Gastroesophageal sphincter (tissue), 4 donors: ENCODE data around the gene ZNF385D. TPM values are rescaled to one million over a fixed set of nuclear protein-coding genes. Genes with fewer than 3 reads are reported as not detected.

ENCODE experiments used
- ATAC-seq: fragments of 150-250 bp; one replicate; pipeline ENCODE4 v1.9.1; 2016; ENCODE audit warnings: mild to moderate bottlenecking, moderate library complexity
- H3K27ac ChIP-seq, 4 donors: fragments of 200-600 bp; sonication (generic) in 3 of 4; 1 replicate in 3 of 4; 2 replicates in 1 of 4; pipeline ENCODE4 v1.5.1; 2016 to 2019
- H3K27me3 ChIP-seq: fragments of 200-600 bp; sonication (generic); one replicate; pipeline ENCODE4 v1.5.1; 2019
- H3K36me3 ChIP-seq, 2 donors: fragments of 200-600 bp; sonication (generic); one replicate each; pipeline ENCODE4 v1.5.1; 2019; ENCODE audit warnings: control low read depth in 1 of 2
- H3K4me1 ChIP-seq, 3 donors: fragments of 200-600 bp; sonication (generic); 1 replicate in 2 of 3; 2 replicates in 1 of 3; pipeline ENCODE4 v1.5.1; 2016 to 2019; ENCODE audit warnings: control low read depth in 2 of 3
- H3K4me3 ChIP-seq, 2 donors: fragments of 200-600 bp; sonication (generic); one replicate each; pipeline ENCODE4 v1.5.1; 2019; ENCODE audit warnings: mild to moderate bottlenecking in 1 of 2, moderate library complexity in 1 of 2
- H3K9me3 ChIP-seq, 3 donors: fragments of 200-600 bp; sonication (generic); one replicate each; pipeline ENCODE4 v1.5.1; 2017 to 2019; ENCODE audit warnings: control low read depth in 2 of 3
- CTCF ChIP-seq, 4 experiments: fragments of 200-600 bp in 2 of 4; fragments of 450-650 bp in 2 of 4; sonication (generic) in 1 of 4; IDR thresholded peaks; one replicate each; pipeline ENCODE4 v1.5.1; 2017 to 2019; ENCODE audit warnings: antibody characterized with exemption in 4 of 4, mild to moderate bottlenecking in 2 of 4, moderate library complexity in 2 of 4
- EP300 ChIP-seq: sonication (generic); formaldehyde crosslinking; IDR thresholded peaks from one replicate; pipeline ENCODE4 v1.6.1; 2017; ENCODE audit warnings: antibody characterized with exemption, mild to moderate bottlenecking
- POLR2A ChIP-seq, 2 donors: fragments of 450-650 bp; IDR thresholded peaks; one replicate each; pipeline ENCODE4 v1.6.1; 2017; ENCODE audit warnings: antibody characterized with exemption in 2 of 2, mild to moderate bottlenecking in 2 of 2, moderate library complexity in 1 of 2
- POLR2AphosphoS5 ChIP-seq: sonication (generic); formaldehyde crosslinking; IDR thresholded peaks from one replicate; pipeline ENCODE4 v1.6.1; 2017; ENCODE audit warnings: antibody characterized with exemption
- WGBS, 2 donors: methylation state at CpG; one replicate each; pipeline ENCODE4 v1.1.5; 2018; ENCODE audit warnings: low coverage in 1 of 2; 5-methylcytosine and 5-hydroxymethylcytosine counted together
- total RNA-seq, 4 donors: library from RNA; depleted of rRNA; stranded (reverse); fragments of >200 nt; gene quantifications; one replicate each; pipeline ENCODE4 v1.1.0, GENCODE V29; 2016

Gene ZNF385D
- total RNA-seq, 4 donors from 2014 or later = 8.1 to 17.9 (median 11.3) TPM

DNA sequence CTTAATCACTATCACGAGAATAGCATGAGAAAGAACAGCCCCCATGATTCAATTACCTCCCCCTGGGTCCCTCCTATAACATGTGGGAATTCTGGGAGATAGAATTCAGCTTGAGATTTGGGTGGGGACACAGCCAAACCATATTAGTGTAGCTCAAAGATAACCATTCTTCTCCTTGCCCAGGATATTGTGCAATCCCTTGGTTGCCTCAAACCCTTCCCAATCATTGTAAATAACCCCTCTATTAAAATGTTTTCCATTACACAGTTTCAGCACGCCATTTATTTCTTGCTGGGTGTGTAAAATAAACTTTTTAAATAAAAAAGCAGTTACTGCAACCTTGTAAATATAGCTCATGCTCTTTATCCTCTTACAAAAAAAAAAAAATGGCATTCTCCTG, 47.7 kb downstream of the ZNF385D start:
- H3K36me3 ChIP-seq = no peaks in the 10 kb centered on the region
- H3K9me3 ChIP-seq = no peaks in the 10 kb centered on the region
- no peak overlapping the region for H3K27ac ChIP-seq
- no peak for ATAC-seq
- no peaks in the 10 kb centered on the region for H3K27me3 ChIP-seq
- no peak overlapping the region for H3K4me3 ChIP-seq
- 90 to 100% methylated on average over 1 to 2 of the region's 2 CpGs for WGBS, 2 donors
- no peak for TF ChIP-seq POLR2AphosphoS5
- TF ChIP-seq POLR2A (IDR thresholded peaks at IDR 0.05) = no peak
- TF ChIP-seq CTCF (IDR thresholded peaks at IDR 0.05) = no peak
- no peak for TF ChIP-seq EP300
- peaks cover 0 to 30% (median 0%) of the 10 kb centered on the region in 3 donors for H3K4me1 ChIP-seq

DNA sequence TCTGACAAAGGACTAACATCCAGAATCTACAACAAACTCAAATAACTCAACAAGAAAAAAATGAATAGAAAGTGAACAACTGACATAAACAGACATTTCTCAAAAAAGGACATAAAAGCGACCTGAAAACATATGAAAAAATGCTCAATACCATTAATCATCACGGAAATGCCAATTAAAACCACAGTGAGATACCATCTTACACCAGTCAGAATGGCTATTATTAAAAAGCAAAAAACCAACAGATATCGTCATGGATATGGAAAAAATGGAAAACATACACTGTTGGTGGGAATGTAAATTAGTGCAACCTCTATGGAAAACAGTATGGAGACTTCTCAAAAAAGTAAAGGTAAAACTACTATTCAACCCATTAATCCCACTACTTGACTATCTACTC, 53.3 kb downstream of the ZNF385D start:
- H3K4me3 ChIP-seq = no peak overlapping the region
- ATAC-seq = no peak
- WGBS, 2 donors = 67 to 94% methylated on average over 2 to 3 of the region's 3 CpGs
- no peaks in the 10 kb centered on the region for H3K36me3 ChIP-seq
- H3K4me1 ChIP-seq = no peaks in the 10 kb centered on the region
- no peak overlapping the region for H3K27ac ChIP-seq
- H3K9me3 ChIP-seq = no peaks in the 10 kb centered on the region
- no peaks in the 10 kb centered on the region for H3K27me3 ChIP-seq
- TF ChIP-seq EP300 (no peak), POLR2AphosphoS5 (no peak), POLR2A (IDR thresholded peaks at IDR 0.05) (no peak), CTCF (IDR thresholded peaks at IDR 0.05) (no peak)

GRCh38 chr3:21694506-21694905, 56.5 kb downstream of the ZNF385D start:
- Histone ChIP-seq H3K4me1 (no peaks in the 10 kb centered on the region), H3K36me3 (no peaks in the 10 kb centered on the region), H3K9me3 (no peaks in the 10 kb centered on the region), H3K4me3 (no peak overlapping the region), H3K27me3 (no peaks in the 10 kb centered on the region), H3K27ac (no peak overlapping the region)
- ATAC-seq = no peak
- TF ChIP-seq POLR2AphosphoS5 (no peak), POLR2A (IDR thresholded peaks at IDR 0.05) (no peak), EP300 (no peak)
- 90 to 100% methylated on average over 2 of the region's 4 CpGs for WGBS, 2 donors

- H3K36me3 ChIP-seq = no peaks in the 10 kb centered on the region
- 70 to 79% methylated on average over 6 of the region's 6 CpGs for WGBS, 2 donors
- no peaks in the 10 kb centered on the region for H3K9me3 ChIP-seq
- no peak overlapping the region for H3K27ac ChIP-seq
- no peaks in the 10 kb centered on the region for H3K27me3 ChIP-seq
- peaks cover 0 to 18% (median 0%) of the 10 kb centered on the region in 3 donors for H3K4me1 ChIP-seq
- H3K4me3 ChIP-seq = no peak overlapping the region
- TF ChIP-seq EP300 = no peak
- no peak for TF ChIP-seq CTCF (IDR thresholded peaks at IDR 0.05)
- TF ChIP-seq POLR2AphosphoS5 = no peak
- TF ChIP-seq POLR2A (IDR thresholded peaks at IDR 0.05) = no peak
- ATAC-seq = no peak
Observed at GRCh38 chr3:21691036-21691435, 60.0 kb downstream of the ZNF385D start.

- TF ChIP-seq EP300 (no peak), POLR2A (IDR thresholded peaks at IDR 0.05) (no peak), CTCF (IDR thresholded peaks at IDR 0.05) (no peak), POLR2AphosphoS5 (no peak)
- Histone ChIP-seq H3K27ac (peak overlapping the region in 3 of 4 donors; percentile 63 to 73 (median 65)), H3K27me3 (no peaks in the 10 kb centered on the region), H3K4me3 (no peak overlapping the region), H3K9me3 (no peaks in the 10 kb centered on the region), H3K36me3 (no peaks in the 10 kb centered on the region), H3K4me1 (peaks cover 0 to 72% (median 15%) of the 10 kb centered on the region in 3 donors)
- no peak for ATAC-seq
Observed at GRCh38 chr3:21682206-21682605, 68.8 kb downstream of the ZNF385D start.
